ENCODE measurements around the gene CYB5R3.
"Not testable (repeated sequence)": the region's sequence is repeated elsewhere in the genome, so short reads cannot be mapped to it uniquely, and the experiment has no call there.

DNA sequence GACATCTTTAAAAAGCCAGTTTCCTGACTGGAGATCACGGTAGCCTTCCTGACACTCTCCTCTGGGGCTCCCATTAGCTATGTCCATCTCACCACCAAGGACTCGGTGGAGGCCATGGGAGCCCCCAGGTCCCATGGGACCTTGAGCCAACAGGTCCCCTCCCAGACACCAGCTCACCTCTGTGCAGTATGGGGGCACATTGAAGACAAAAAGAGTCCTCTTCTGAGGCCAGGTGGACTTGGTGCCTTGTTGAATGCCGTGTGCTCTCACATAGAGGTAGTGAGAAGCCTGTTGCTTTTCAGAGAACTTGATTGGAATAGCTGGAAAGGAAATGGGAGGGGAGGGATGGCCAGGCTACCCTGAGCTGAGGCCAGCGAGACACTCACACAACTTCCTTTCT, 69.2 kb downstream of the CYB5R3 start:
- TF ChIP-seq, protein P1, sequence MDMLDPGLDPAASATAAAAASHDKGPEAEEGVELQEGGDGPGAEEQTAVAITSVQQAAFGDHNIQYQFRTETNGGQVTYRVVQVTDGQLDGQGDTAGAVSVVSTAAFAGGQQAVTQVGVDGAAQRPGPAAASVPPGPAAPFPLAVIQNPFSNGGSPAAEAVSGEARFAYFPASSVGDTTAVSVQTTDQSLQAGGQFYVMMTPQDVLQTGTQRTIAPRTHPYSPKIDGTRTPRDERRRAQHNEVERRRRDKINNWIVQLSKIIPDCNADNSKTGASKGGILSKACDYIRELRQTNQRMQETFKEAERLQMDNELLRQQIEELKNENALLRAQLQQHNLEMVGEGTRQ (IDR thresholded peaks at IDR 0.05): not testable (repeated sequence)
- TF ChIP-seq, protein P2, sequence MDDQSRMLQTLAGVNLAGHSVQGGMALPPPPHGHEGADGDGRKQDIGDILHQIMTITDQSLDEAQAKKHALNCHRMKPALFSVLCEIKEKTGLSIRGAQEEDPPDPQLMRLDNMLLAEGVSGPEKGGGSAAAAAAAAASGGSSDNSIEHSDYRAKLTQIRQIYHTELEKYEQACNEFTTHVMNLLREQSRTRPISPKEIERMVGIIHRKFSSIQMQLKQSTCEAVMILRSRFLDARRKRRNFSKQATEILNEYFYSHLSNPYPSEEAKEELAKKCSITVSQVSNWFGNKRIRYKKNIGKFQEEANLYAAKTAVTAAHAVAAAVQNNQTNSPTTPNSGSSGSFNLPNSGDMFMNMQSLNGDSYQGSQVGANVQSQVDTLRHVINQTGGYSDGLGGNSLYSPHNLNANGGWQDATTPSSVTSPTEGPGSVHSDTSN (IDR thresholded peaks at IDR 0.05): not testable (repeated sequence)
- TF ChIP-seq POLR2A (IDR thresholded peaks at IDR 0.05; ENCODE audit: low read length): not testable (repeated sequence)
